ENCODE results near the gene TVP23B.
"Not testable (repeated sequence)": the region's sequence is repeated elsewhere in the genome, so short reads cannot be mapped to it uniquely, and the experiment has no call there.

TVP23B gene

DNA sequence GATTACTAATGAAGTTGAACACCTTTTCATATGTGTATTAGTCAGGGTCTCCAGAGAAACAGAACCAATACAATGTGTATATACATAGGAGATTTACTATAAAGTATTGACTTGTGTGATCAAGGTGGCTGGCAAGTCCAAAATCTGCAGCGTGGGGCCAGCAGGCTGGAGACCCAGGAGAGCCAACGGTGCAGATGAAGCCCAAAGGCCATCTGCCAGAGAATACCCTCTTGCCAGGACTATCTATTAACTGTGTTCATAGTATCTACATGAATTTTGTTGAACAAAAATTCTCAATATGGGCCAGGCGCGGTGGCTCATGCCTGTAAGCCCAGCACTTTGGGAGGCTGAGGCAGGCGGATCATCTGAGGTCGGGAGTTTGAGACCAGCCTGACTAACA, 20.8 kb upstream of the TVP23B start:
- not testable (repeated sequence) for H3K4me3 ChIP-seq, H3K27ac ChIP-seq, H3K36me3 ChIP-seq, H3K4me1 ChIP-seq, H4K20me1 ChIP-seq, H3K27me3 ChIP-seq, H3K4me2 ChIP-seq, H3K9ac ChIP-seq, H3K9me3 ChIP-seq

DNA sequence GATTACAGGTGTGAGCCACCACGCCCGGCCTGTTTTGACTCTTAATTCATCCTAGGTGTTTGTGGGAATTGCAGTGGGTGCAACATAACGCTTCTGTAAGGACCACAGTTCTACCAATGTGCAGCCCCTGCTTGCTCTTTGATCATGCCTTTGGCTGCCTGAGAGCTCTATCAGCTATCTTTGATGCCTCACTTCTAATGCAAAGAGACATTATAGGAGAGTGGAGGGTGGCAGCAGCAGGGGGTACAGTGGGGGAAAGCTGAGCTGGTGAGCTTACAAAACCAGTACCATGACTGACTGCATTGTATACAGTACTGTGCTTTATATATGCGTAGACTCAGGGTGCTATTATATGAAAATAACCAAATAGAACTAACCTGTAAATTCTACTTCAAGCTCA, 10.4 kb upstream of the TVP23B start:
- not testable (repeated sequence) for H3K36me3 ChIP-seq, H3K4me1 ChIP-seq, H3K4me2 ChIP-seq, H4K20me1 ChIP-seq, H3K27me3 ChIP-seq, H3K9me3 ChIP-seq, H3K9ac ChIP-seq, H3K27ac ChIP-seq, H3K4me3 ChIP-seq

DNA sequence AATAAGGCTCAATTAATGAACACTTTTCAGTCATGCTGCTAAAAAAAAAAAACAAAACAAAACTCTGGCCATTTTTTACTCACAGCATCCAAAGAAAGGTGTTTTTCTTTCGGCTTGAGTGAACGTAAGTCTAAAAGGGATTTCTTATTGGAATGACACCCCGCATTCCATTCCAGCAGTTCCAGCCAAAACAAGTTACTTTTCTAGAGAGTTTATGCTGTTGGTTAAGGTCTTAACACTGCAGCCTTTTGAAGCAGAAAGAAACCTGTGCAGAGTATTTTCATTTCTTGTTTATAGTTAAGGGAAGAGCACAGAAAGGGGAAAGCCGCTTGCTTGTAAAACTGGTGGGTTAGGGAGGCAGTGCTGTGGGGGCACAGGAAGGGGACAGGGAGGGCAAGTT, 9.9 kb upstream of the TVP23B start:
- not testable (repeated sequence) for H3K9me3 ChIP-seq, H3K4me1 ChIP-seq, H3K4me3 ChIP-seq, H3K4me2 ChIP-seq, H3K36me3 ChIP-seq, H3K27me3 ChIP-seq, H3K27ac ChIP-seq, H3K9ac ChIP-seq, H4K20me1 ChIP-seq

DNA sequence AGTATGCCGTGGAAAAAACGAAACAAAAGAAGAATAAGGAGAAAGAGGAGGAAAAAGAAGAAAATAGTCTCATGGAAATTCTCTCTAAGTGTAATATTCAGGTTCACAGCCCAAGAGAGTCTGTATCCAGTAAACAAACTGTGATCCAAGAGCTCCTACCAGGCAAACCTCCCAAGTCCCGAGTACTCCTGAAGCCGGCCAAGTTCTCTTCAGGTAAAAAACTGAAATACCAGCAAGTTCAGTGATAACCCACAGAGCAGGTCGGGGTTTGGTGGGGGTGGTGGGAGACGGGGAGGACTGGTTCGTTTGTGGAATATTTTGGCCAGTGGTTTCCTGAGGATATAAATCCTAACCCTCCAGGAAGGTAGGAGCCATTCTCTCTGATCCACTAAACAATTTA, 8.5 kb upstream of the TVP23B start:
- Histone ChIP-seq H4K20me1 (no peaks in the 10 kb centered on the region), H3K4me3 (no peak overlapping the region), H3K9me3 (no peaks in the 10 kb centered on the region), H3K4me2 (no peak overlapping the region), H3K27me3 (no peaks in the 10 kb centered on the region), H3K27ac (no peak overlapping the region), H3K4me1 (no peaks in the 10 kb centered on the region), H3K36me3 (no peaks in the 10 kb centered on the region), H3K9ac (no peak overlapping the region)
- no peak for TF ChIP-seq Cebpa-rat (IDR thresholded peaks at IDR 0.05)

DNA sequence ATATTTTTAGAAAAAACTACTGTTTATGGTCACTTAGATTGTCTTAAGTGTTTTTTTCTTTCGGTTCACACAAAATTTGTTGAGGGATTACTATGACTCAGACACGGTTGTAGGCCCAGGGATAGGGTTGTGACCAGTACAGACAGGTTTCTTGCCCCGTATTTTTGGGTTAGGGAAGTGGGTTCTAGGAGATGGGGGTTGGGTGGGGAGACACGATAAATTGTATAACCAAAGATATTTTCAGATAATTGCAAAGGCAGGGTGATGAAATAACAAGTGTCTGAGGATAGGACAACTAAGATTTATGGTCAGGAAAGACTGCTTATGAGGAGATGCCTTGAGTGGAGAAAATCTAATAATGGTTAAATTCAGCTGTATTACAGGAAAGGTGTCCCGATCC, 822 bp downstream of the TVP23B start:
- not testable (repeated sequence) for H3K9me3 ChIP-seq, H4K20me1 ChIP-seq, H3K4me1 ChIP-seq, H3K27ac ChIP-seq, H3K9ac ChIP-seq, H3K27me3 ChIP-seq, H3K36me3 ChIP-seq
- H3K4me3 ChIP-seq, result peak overlapping the region; percentile 70
- H3K4me2 ChIP-seq, result peak overlapping the region; percentile 43

DNA sequence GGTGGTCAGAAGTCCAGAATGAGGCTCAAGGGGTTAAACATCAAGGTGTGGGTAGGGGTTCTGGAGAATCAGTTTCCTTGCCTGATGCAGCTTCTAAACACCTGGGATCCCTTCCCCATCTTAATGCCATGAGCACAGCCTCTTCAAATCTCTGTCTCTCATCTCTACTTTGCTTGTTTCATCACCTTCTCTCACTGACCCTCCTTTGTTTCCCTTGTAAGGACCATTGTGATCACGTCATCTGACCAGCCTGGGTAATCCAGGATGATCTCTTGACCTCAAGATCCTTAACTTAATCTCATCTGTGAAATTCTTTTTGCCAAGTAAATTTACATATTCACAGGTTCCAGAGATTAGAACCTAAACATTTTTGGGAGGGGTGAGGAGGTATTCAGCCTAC, 5.0 kb downstream of the TVP23B start:
- H3K4me1 ChIP-seq, H3K9ac ChIP-seq, H3K4me2 ChIP-seq, H3K27ac ChIP-seq, H3K36me3 ChIP-seq, H3K4me3 ChIP-seq, H4K20me1 ChIP-seq, H3K27me3 ChIP-seq, H3K9me3 ChIP-seq: not testable (repeated sequence)

DNA sequence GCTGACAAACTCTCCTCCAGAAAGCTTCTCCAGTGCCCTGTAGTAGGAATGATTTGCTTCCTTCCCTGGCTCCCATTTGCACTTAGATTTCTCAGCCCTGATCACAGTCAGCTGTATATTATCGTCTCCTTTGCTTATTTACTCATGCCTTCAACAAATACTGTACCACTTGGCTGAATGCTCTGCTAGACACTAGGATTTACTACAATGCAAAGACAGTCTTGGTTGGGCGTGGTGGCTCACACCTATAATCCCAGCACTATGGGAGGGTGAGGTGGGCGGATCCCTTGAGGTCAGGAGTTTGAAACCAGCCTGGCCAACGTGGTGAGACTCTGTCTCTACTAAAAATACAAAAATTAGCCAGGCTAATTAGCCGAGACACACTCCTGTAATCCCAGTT, 5.9 kb downstream of the TVP23B start:
- H3K27me3 ChIP-seq, H3K27ac ChIP-seq, H3K36me3 ChIP-seq, H3K4me2 ChIP-seq, H3K4me3 ChIP-seq, H3K9me3 ChIP-seq, H3K4me1 ChIP-seq, H4K20me1 ChIP-seq, H3K9ac ChIP-seq: not testable (repeated sequence)

DNA sequence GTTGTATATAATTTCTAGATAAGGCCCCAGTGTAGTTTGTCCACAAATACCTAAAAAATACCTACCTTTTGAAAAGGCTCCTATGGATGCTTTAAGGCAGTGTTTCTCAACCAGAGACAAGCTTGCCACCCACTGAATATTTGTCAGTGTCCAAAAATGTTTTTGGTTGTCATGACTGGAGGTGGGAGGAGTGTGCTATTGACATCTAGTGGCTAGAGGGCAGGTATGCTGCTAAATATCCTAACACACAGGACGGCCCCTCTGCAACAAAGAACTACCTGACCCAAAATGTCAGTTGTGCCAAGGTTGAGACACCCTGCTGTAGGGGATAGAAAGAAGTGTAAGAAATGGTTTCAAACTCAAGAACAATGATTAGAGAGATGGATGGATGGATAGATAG, 10.4 kb downstream of the TVP23B start:
- not testable (repeated sequence) for H3K27me3 ChIP-seq, H3K4me1 ChIP-seq, H3K4me3 ChIP-seq, H4K20me1 ChIP-seq, H3K4me2 ChIP-seq, H3K9ac ChIP-seq, H3K9me3 ChIP-seq, H3K27ac ChIP-seq
- peaks cover 13% of the 10 kb centered on the region for H3K36me3 ChIP-seq

DNA sequence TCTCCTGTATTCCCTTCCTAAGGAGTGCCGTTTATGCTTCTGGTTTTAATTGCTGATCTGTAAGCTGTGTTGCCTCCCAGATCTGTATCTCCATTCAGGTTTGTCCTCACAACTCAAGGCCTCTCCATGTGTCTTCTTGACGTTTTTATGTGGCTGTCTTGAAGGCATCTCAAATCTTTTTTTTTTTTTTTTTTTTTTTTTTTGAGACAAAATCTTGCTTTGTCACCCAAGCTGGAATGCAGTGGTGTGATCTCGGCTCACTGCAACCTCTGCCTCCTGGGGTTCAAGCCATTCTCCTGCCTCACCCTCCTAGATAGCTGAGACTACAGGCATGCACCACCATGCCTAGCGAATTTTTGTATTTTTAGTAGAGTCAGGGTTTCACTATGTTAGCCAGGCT, 13.9 kb downstream of the TVP23B start:
- not testable (repeated sequence) for H3K4me1 ChIP-seq, H3K4me3 ChIP-seq, H3K9ac ChIP-seq, H4K20me1 ChIP-seq, H3K27me3 ChIP-seq, H3K4me2 ChIP-seq, H3K9me3 ChIP-seq, H3K27ac ChIP-seq
- H3K36me3 ChIP-seq, result peaks cover 25% of the 10 kb centered on the region

DNA sequence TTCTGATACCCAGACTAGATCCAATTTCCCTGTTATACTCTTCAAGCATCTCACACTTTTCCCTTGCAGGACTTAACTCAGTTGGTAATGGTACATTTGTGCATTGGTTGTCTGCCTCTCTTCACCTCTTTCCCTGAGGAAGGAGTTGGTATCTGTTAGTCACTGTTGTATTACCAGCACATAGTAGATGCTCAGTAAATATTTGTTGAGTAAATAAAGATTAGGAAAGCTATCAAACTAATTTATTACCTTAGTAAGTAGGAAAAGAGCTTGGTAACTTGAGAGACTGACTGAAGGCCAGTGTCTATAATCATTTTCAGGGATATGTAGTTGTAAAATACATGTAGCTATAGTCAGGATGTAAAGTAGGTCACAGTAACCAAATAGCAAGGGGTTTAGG, 15.9 kb downstream of the TVP23B start:
- H3K27ac ChIP-seq, H3K27me3 ChIP-seq, H3K9me3 ChIP-seq, H3K4me3 ChIP-seq, H4K20me1 ChIP-seq, H3K9ac ChIP-seq, H3K4me2 ChIP-seq, H3K4me1 ChIP-seq: not testable (repeated sequence)
- H3K36me3 ChIP-seq, result peaks cover 38% of the 10 kb centered on the region

DNA sequence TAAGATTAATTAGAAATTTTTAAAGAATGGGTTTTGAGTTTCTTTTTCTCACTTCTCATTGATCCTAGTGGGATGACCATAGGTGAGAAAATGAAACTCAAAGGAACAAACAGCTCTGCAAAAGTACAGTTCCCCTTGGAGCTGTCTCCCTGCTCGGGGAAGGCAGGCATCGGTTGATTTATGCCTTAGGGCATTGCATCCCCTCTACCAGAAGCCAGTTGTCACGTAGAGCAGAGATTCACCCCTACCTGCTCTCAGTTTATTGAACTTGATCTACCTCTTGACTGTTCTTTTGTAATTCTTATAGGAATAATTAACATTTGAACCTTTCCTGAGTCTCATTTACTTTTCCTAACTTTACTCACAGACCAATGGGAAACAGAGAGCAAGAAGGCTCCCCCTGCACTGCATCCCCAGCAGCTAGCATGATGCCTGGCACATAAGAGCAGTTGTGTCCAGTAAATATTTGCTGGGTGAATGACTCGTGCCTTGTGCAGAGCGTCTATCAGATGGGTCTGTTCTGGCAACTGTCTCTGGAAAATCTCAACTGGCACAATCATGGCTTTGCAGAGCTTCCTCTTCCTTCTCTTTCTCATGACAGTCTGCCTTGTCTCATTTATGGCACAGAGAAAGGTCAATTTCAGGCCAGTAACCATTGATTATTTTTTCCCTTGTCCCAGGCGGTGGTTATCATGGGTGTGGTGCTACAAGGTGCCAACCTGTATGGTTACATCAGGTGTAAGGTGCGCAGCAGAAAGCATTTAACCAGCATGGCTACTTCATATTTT, 22.7 kb downstream of the TVP23B start:
- H3K9me3 ChIP-seq, H3K4me1 ChIP-seq, H3K27me3 ChIP-seq, H4K20me1 ChIP-seq, H3K9ac ChIP-seq, H3K4me3 ChIP-seq, H3K4me2 ChIP-seq, H3K27ac ChIP-seq: not testable (repeated sequence)
- H3K36me3 ChIP-seq, result peaks cover 32% of the 10 kb centered on the region

DNA sequence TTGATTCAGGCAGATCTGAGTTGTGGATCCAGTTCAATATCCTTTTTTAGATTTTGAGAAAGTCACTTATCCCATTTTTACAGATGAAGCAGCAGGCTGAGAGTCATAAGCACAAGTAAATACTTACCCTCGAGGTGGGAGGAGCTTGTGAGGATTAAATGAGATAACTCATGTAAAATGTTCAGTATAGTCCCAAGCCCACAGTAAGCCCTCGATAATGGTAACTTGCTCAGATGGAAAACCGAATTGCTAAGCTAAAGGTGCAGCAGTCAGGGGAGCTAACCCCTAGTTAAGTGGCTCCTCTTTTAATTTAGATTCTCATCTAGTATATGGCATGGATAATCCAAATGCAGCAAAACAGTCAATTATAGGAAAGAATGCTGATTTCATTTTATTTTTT, 34.9 kb downstream of the TVP23B start:
- not testable (repeated sequence) for H3K27ac ChIP-seq, H3K9me3 ChIP-seq, H3K36me3 ChIP-seq, H4K20me1 ChIP-seq, H3K4me1 ChIP-seq, H3K27me3 ChIP-seq, H3K4me3 ChIP-seq, H3K9ac ChIP-seq, H3K4me2 ChIP-seq

DNA sequence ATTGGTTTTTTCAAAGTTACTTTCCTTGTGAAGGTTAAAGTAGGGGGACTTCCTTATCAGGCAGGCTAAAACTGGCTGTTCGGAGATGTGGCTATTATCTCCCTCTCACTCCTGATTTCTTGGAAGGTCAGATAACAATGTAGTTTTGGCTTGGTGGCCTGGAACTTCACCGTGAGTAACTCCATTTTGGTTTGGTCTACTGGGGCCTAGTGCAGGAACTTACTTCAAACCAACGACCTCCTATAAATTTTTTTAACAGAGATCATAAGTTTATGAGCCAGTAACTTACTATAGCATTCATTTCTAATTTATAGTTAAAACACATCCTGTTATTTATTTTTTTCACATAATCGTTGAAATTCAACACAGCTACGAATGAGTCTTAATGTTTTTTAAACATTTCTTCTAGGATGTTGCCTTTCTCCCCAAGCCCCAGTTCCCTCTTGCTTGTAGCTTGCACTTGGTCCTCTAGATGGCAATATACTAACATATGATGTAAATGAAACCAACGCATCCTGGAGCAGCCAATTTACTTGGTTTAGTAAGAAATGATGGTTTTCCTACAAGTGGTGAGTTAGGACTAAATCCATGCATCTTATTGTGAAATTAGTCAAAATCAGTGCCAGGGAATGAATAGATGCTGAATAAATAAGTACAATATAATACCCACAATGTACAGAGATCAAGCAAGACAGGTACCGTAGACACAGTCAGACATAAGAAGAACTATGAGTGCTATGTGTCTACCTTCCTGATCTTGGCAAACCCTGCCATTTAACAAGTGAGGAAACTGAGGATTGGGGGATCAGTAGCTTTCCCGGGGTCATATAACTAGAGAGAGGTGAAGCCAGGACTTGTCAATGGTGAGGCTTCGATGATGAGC, 35.7 kb downstream of the TVP23B start:
- H3K36me3 ChIP-seq, H3K4me1 ChIP-seq, H3K4me3 ChIP-seq, H3K9me3 ChIP-seq, H3K4me2 ChIP-seq, H3K9ac ChIP-seq, H3K27me3 ChIP-seq, H3K27ac ChIP-seq, H4K20me1 ChIP-seq: not testable (repeated sequence)

DNA sequence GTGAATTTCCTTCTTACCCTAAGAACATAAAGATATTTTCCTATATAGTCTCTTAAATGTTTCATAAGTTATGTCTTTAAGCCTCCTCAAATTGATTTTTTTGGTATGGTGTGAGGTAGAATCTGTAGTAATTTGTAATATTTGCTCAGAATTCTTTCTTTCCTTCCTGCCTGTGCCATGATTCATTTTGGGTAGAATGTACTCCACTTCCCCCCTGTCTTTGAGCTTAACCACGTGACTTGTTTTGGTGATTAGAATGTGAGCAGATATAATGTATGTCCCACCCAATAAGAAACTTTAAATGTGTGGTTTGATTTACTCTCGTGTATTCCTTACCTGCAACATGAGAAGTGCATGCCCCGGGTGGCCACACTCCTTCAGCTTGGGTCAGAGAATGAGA, 40.4 kb downstream of the TVP23B start:
- not testable (repeated sequence) for H3K27ac ChIP-seq, H3K4me3 ChIP-seq, H4K20me1 ChIP-seq, H3K4me2 ChIP-seq, H3K9ac ChIP-seq, H3K36me3 ChIP-seq, H3K27me3 ChIP-seq, H3K4me1 ChIP-seq, H3K9me3 ChIP-seq

DNA sequence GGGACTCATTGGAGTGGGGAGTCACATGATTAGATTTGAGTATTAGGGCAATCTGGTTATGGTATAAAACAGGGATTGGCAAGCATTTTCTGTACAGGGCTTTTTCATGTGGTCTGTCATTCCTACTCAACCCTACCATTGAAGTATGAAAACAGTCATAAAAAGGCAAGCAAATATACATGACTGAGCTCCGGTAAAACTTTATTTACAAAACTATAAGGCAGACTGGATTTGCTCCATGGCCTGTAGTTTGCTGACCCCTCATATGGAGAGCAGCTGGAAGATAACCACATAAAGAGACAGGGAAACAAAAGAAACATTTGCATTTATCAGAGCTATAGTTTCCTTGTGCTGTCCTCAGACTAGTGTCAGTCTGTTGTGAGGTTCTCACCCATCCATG, 46.6 kb downstream of the TVP23B start:
- H3K4me3 ChIP-seq, H3K27ac ChIP-seq, H3K27me3 ChIP-seq, H4K20me1 ChIP-seq, H3K4me2 ChIP-seq, H3K36me3 ChIP-seq, H3K9ac ChIP-seq, H3K9me3 ChIP-seq, H3K4me1 ChIP-seq: not testable (repeated sequence)

All from BLaER1 (cell line).